Thoracic aorta (tissue), 2 donors: ENCODE measurements around the gene NCAPG2. TPM values are rescaled to one million over a fixed set of nuclear protein-coding genes. Genes with fewer than 3 reads are reported as not detected.

ENCODE experiments used
- ATAC-seq: fragments of 150-250 bp; one replicate; pipeline ENCODE4 v1.8.0; 2017; ENCODE audit warnings: low read depth; ENCODE audit not compliant: insufficient number of reproducible peaks, low FRiP score
- DNase-seq: peaks from one replicate; pipeline ENCODE4 v3.0.0-alpha.2; 2020; ENCODE audit warnings: low spot score
- H3K27ac ChIP-seq, 2 donors: fragments of 200-600 bp; sonication (generic); 1 replicate in 1 of 2; 2 replicates in 1 of 2; pipeline ENCODE4 v1.5.1; 2016; ENCODE audit warnings: mild to moderate bottlenecking in 2 of 2, moderate library complexity in 2 of 2
- H3K27me3 ChIP-seq: fragments of 200-600 bp; sonication (generic); replicated peaks from 2 replicates; pipeline ENCODE4 v1.6.0; 2016; ENCODE audit warnings: mild to moderate bottlenecking; ENCODE audit not compliant: insufficient read depth
- H3K36me3 ChIP-seq: fragments of 200-600 bp; sonication (generic); one replicate; pipeline ENCODE4 v1.5.1; 2016
- H3K4me1 ChIP-seq, 2 donors: fragments of 200-600 bp; sonication (generic); 1 replicate in 1 of 2; 2 replicates in 1 of 2; pipeline versions ENCODE4 v1.5.1 to v1.6.0; 2016; ENCODE audit warnings: low read depth in 2 of 2, mild to moderate bottlenecking in 1 of 2; ENCODE audit not compliant: control insufficient read depth in 1 of 2
- H3K4me3 ChIP-seq: fragments of 200-600 bp; sonication (generic); 2 replicates; pipeline ENCODE4 v1.5.1; 2016; ENCODE audit warnings: mild to moderate bottlenecking
- H3K9me3 ChIP-seq: fragments of 200-600 bp; sonication (generic); 2 replicates; pipeline ENCODE4 v1.5.1; 2016
- total RNA-seq, 2 donors: library from RNA; depleted of rRNA; stranded (reverse); fragments of >200 nt; gene quantifications; one replicate each; pipeline versions ENCODE4 v1.1.0 to v1.2.3, GENCODE V29; 2016
- TF ChIP-seq, protein P1 (sequence below): fragments of 200-600 bp; sonication (generic); IDR thresholded peaks from one replicate; pipeline ENCODE4 v1.5.1; 2019; ENCODE audit warnings: antibody characterized with exemption

Gene NCAPG2
- total RNA-seq, 2 donors from 2014 or later, result 4.1 to 8.4 TPM

DNA sequence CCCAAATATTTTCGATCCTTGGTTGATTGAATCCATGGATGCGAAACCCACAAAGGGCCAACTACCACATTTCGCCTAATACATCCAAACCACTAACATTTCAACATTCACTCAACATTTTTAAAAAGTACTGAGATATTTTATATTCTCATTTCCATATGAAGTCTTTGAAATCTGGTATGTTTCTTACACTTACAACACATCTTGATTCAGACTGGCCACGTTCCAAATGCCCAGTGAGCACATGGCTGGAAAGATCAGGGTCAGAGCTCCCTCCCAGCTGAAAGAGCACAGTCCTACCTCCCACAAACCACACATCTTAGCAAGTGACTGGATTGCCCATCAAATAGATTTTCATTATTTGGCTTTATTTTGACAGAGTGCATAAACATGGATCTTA, 18.9 kb downstream of the NCAPG2 start:
- ATAC-seq, result no peak
- Histone ChIP-seq H3K27me3 (no peaks in the 10 kb centered on the region), H3K27ac (no peak overlapping the region), H3K36me3 (peaks cover 10% of the 10 kb centered on the region), H3K9me3 (no peaks in the 10 kb centered on the region), H3K4me1 (no peaks in the 10 kb centered on the region), H3K4me3 (no peak overlapping the region)
- TF ChIP-seq, protein P1, sequence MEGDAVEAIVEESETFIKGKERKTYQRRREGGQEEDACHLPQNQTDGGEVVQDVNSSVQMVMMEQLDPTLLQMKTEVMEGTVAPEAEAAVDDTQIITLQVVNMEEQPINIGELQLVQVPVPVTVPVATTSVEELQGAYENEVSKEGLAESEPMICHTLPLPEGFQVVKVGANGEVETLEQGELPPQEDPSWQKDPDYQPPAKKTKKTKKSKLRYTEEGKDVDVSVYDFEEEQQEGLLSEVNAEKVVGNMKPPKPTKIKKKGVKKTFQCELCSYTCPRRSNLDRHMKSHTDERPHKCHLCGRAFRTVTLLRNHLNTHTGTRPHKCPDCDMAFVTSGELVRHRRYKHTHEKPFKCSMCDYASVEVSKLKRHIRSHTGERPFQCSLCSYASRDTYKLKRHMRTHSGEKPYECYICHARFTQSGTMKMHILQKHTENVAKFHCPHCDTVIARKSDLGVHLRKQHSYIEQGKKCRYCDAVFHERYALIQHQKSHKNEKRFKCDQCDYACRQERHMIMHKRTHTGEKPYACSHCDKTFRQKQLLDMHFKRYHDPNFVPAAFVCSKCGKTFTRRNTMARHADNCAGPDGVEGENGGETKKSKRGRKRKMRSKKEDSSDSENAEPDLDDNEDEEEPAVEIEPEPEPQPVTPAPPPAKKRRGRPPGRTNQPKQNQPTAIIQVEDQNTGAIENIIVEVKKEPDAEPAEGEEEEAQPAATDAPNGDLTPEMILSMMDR, result no peak
- DNase-seq, result no peak

DNA sequence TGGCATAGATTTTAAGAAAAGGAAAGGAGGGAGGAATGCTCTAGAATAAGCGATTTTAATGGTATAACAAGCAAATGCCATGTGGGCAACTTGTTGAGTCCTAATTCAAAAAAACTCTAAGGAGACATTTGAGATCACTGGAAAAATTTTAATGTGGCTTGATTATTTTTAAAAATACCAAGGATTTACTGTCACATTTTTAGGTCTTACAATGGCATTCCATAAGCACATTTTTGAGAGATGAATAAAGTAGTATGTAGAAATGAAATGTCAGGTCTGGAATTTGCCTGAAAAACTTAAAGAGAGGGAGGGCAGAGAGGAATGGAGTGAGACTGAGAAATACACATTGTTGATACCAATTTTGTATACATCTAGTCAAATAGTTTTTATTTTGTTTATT, 20.3 kb downstream of the NCAPG2 start:
- H3K4me1 ChIP-seq, result no peaks in the 10 kb centered on the region
- ATAC-seq, result no peak
- TF ChIP-seq, protein P1, result no peak
- H3K4me3 ChIP-seq, result no peak overlapping the region
- H3K27ac ChIP-seq, result no peak overlapping the region
- no peak for DNase-seq
- no peaks in the 10 kb centered on the region for H3K9me3 ChIP-seq
- H3K36me3 ChIP-seq, result peaks cover 14% of the 10 kb centered on the region
- H3K27me3 ChIP-seq, result no peaks in the 10 kb centered on the region

DNA sequence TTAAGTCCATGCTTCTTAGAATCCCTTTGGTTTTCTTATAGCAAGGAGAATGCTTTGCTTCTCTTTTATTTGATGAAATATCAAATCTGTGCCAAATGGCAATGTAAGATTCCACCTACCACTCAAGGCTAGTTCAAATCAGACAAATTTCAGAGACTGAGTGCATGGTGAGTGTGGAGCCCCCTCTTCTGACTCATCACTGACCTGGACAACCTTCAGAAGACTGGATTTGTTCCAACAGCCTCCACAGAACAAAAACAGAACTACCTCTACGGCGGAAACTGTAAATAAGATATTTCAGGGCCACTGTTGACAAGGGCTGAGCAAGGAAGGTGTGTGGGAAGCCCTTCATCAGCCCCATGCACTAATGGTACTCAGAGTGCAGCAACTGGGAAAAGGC, 21.1 kb downstream of the NCAPG2 start:
- H3K27me3 ChIP-seq, result no peaks in the 10 kb centered on the region
- H3K9me3 ChIP-seq, result no peaks in the 10 kb centered on the region
- no peak overlapping the region for H3K4me3 ChIP-seq
- TF ChIP-seq, protein P1, result no peak
- no peak for ATAC-seq
- peaks cover 14% of the 10 kb centered on the region for H3K36me3 ChIP-seq
- H3K4me1 ChIP-seq, result no peaks in the 10 kb centered on the region
- H3K27ac ChIP-seq, result no peak overlapping the region
- no peak for DNase-seq

DNA sequence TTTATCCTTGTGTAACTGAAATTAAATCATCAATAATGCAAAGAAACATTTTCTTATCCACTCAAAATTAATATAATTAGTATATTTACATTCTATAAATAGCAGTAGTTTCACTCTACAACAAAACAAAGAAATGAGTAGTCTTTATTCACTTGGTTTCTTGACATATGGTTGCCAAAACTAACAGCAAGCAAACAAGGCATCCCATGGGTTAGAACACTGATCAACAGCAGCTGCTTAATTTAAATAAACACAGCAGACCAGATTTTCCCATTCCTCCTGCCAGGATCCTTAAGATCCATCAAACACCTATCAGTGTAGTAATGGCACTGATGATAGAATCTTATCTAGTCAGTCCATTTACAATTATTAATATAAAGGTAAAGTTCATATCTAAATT, 22.1 kb downstream of the NCAPG2 start:
- H3K27ac ChIP-seq, result no peak overlapping the region
- ATAC-seq (no peak), DNase-seq (no peak)
- H3K36me3 ChIP-seq, result peaks cover 11% of the 10 kb centered on the region
- no peaks in the 10 kb centered on the region for H3K9me3 ChIP-seq
- no peaks in the 10 kb centered on the region for H3K4me1 ChIP-seq
- no peak overlapping the region for H3K4me3 ChIP-seq
- TF ChIP-seq, protein P1, result no peak
- no peaks in the 10 kb centered on the region for H3K27me3 ChIP-seq

DNA sequence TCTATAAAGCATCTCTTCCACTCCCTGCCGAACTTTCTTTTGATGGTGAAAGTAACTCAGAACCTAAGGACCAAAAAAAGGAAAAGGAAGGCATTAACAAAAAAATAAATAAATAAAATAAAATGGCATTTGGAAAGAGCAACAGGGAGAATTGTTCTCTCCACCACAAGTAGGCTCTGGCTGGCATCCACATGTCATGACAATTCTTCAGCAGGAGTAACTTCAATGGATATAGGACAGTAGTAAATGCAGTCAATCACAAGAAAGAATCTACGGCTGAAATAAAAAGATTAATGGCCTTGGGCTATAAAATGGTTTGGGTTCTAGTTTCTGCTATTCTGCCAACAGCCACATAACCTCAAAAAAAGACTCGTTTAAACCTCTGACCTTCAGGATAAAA, 23.9 kb downstream of the NCAPG2 start:
- TF ChIP-seq, protein P1, result no peak
- Histone ChIP-seq H3K4me1 (no peaks in the 10 kb centered on the region), H3K27me3 (no peaks in the 10 kb centered on the region), H3K4me3 (no peak overlapping the region), H3K36me3 (peaks cover 6% of the 10 kb centered on the region), H3K27ac (no peak overlapping the region), H3K9me3 (no peaks in the 10 kb centered on the region)
- no peak for ATAC-seq
- no peak for DNase-seq
